ENCODE data around the gene C1QL4.
"Not testable (repeated sequence)": the region's sequence is repeated elsewhere in the genome, so short reads cannot be mapped to it uniquely, and the experiment has no call there.

Gene C1QL4

GRCh38 chr12:49332891-49333371 is 4.1 kb downstream of the C1QL4 start:
- no peak for DNase-seq

DNA sequence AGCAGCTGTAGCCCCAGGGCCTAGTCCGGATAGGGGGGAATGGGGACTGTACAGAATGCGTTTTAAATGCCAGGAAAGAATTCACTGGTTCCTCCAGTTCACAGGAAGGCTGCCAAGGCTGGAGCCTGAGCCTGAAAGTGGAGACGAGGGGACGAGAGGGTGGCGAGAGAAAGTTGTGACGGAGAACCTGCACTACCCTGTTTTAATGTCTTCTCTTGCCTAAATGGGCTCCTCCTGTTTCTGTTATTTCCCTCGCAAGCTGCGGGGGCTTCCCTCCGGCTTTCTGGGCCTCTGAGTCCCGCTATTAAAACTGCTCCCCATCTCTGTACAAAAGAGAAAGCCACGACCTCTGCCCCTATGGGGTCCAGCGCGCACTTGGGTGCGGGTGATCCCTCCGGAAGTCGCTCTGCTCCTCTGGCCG is 4.5 kb downstream of the C1QL4 start:
- no peak for DNase-seq

DNA sequence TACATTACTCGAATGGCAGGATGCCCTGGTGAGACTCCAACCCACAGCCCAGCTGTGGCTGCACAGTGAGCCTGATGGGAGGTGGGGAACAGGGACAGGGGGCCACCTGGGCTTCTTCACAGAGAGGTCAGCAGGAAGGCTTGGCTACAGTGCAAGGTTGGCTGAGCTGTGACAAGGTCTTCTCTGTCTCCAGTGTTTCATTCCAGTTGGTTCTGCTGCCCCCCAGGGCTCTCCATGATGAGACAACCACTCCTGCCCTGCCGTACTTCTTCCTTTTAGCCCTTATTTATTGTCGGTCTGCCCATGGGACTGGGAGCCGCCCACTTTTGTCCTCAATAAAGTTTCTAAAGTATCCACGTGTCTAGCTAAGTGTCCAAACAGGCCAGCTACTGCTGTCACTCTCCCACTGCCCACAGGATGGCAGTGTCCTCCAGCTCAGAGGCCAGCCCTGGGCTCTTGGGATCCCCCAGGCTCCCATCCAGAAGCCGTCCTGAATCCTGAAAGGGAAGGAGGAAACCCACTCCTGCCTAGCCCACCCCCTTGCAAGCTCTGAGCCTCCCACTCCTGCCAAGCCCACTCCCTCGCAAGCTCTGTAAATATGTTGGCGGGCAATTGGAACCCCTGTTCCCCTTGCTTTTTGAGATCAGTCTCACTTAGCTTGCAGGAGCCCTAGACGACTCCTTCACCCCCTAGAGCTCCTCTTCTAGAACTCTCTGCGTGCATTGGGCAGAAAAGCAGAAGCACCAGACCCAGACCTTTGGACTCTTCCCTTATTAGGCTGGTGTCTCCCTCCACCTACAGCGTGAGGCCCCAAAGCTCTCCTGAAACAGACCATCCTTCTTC is 5.4 kb downstream of the C1QL4 start:
- no peak for DNase-seq

DNA sequence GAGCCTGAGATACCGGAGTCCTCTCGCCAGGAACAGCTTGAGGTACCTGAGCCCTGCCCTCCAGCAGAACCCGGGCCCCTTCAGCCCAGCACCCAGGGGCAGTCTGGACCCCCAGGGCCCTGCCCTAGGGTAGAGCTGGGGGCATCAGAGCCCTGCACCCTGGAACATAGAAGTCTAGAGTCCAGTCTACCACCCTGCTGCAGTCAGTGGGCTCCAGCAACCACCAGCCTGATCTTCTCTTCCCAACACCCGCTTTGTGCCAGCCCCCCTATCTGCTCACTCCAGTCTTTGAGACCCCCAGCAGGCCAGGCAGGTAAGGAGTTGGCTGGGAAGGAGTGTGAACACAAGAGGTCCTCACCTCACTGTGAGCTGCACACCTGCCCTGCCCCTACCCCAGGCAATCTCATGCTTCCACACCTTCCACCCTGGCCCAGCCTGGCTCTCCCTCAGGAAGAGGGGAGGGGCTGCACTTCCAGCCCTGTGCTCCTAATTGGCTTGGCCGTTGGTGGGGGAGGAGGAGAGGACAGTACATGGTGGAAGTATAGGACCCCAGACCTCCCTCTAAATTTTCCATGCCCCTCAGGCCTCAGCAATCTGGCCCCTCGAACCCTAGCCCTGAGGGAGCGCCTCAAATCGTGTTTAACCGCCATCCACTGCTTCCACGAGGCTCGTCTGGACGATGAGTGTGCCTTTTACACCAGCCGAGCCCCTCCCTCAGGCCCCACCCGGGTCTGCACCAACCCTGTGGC is 6.2 kb downstream of the C1QL4 start:
- no peak for DNase-seq

DNA sequence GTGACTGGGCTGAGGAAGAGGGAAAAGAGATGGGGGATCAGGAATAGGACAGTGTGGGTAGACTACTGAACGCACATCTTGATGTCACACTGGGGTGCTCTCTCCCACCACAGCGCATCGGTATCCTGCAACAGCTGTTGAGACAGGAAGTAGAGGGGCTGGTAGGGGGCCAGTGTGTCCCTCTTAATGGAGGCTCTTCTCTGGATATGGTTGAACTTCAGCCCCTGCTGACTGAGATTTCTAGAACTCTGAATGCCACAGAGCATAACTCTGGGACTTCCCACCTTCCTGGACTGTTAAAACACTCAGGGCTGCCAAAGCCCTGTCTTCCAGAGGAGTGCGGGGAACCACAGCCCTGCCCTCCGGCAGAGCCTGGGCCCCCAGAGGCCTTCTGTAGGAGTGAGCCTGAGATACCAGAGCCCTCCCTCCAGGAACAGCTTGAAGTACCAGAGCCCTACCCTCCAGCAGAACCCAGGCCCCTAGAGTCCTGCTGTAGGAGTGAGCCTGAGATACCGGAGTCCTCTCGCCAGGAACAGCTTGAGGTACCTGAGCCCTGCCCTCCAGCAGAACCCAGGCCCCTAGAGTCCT is 6.9 kb downstream of the C1QL4 start:
- DNase-seq: no peak

- no peak for DNase-seq
These were observed 8.2 kb downstream of the C1QL4 start for GRCh38 chr12:49328816-49329215.

DNA sequence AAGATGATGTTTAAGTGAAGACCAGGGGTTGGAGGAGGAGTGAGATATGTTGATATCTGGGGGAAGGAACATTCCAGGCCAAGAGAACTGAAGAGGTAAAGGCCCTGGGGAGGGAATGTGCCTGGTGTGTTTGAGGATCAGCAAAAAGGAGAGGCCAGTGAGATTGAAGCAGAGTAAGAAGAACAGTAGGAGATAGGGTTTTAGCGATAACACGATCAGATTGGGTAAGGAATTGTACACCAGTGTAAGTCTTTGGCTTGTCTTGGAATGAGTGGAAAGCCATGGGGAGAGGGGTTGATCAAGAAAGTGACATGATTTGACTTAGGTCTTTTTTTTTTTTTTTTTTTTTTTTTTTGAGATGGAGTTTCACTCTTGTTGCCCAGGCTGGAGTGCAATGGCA is 9.1 kb downstream of the C1QL4 start:
- DNase-seq: no peak

DNA sequence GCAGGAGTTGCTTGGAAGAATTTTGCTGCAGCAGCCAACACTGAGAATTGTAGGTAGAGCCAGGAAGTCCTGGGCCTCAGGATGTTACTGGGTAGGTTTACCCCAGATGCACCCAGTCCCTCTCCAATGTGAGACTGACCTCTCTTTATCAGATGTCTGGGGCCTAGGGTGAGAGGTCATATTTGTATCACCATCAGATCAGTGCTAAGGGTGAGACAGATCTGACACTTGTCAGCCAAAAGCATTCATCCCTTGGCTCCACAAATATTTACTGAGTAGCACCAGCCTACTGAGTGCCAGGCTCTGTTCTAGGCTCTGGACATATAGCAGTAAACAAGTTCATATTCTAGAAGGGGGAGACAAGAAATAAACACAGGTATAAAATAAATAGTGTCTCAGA is 9.6 kb downstream of the C1QL4 start:
- no peak for DNase-seq

- DNase-seq: no peak
These were observed 11.4 kb downstream of the C1QL4 start for GRCh38 chr12:49325606-49326005.

DNA sequence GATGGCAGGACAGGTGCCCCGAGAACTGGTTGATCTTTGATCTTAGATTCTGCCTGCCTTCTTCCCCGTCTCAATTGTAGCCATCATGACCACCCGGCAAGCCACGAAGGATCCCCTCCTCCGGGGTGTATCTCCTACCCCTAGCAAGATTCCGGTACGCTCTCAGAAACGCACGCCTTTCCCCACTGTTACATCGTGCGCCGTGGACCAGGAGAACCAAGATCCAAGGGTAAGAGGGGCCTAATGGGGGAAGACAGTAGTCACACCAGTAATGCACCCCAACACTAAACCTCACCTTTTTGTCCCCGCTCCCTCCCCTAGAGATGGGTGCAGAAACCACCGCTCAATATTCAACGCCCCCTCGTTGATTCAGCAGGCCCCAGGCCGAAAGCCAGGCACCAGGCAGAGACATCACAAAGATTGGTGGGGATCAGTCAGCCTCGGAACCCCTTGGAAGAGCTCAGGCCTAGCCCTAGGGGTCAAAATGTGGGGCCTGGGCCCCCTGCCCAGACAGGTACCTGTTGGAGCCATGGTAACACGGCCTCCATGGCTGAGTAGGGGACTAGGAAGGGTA is 13.4 kb downstream of the C1QL4 start:
- DNase-seq: no peak

- DNase-seq: peak; percentile 88 to 95 (median 94)
These were observed 14.1 kb downstream of the C1QL4 start, which contains the start of gene TROAP for GRCh38 chr12:49322708-49323523. TROAP (plus strand) TSS chr12:49323255; CDS start chr12:49323609, 354 bp downstream.

GRCh38 chr12:49322367-49322707 is 14.7 kb downstream of the C1QL4 start:
- DNase-seq: no peak

DNA sequence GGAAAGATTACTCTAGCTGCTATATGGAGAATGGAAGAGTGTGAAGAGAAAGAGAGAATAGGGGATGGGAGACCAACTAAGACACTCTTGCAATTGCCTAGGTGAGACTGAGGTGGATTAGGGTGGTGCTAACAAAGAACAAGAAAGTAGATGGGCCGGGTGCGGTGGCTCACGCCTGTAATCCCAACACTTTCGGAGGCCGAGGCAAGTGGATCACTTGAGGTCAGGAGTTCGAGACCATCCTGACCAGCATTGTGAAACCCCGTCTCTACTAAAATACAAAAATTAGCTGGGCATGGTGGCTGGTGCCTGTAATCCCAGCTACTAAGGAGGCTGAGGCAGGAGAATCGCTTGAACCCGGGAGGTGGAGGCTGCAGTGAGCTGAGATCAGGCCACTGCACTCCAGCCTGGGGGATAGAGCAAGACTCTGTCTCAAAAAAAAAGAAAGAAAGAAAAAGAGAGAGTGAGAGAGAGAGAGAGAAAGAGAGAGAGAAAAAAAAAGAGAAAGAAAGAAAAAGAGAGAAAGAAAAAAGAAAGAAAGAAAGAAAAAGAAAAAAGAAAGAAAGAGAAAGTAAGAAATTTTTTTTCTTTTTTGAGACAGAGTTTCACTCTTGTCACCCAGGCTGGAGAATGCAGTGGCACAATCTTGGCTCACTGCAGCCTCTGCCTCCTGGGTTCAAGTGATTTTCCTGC is 16.4 kb downstream of the C1QL4 start:
- not testable (repeated sequence) for DNase-seq

- DNase-seq: not testable (repeated sequence)
These were observed 19.9 kb downstream of the C1QL4 start for GRCh38 chr12:49317118-49317517.

DNA sequence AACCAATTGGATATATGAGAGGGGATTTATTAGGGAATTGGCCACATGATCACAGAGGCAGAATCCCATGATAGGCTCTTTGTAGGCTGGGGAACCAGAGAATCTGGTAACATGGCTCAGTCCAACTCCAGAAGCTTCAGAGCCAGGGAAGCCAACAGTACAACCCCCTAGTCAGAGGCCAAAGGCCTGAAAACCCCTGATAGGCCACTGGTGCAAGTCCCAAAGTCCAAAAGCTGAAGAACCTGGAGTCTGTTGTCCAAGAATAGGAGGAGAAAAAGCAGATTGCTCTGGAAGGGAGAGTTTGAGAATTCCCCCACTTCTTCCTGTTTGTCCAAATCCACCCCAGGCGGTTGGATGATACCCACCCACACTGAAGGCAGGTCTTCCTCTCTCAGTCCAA is 22.2 kb downstream of the C1QL4 start:
- no peak for DNase-seq

DNA sequence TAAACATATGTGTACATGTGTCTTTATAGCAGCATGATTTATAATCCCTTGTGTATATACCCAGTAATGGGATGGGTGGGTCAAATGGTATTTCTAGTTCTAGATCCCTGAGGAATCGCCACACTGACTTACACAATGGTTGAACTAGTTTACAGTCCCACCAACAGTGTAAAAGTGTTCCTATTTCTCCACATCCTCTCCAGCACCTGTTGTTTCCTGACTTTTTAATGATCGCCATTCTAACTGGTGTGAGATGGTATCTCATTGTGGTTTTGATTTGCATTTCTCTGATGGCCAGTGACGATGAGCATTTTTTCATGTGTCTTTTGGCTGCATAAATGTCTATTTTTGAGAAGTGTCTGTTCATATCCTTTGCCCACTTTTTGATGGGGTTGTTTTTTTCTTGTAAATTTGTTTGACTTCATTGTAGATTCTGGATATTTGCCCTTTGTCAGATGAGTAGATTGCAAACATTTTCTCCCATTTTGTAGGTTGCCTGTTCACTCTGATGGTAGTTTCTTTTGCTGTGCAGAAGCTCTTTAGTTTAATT is 26.5 kb downstream of the C1QL4 start:
- not testable (repeated sequence) for DNase-seq

- DNase-seq: no peak
These were observed 27.6 kb downstream of the C1QL4 start for GRCh38 chr12:49309386-49309785.

DNA sequence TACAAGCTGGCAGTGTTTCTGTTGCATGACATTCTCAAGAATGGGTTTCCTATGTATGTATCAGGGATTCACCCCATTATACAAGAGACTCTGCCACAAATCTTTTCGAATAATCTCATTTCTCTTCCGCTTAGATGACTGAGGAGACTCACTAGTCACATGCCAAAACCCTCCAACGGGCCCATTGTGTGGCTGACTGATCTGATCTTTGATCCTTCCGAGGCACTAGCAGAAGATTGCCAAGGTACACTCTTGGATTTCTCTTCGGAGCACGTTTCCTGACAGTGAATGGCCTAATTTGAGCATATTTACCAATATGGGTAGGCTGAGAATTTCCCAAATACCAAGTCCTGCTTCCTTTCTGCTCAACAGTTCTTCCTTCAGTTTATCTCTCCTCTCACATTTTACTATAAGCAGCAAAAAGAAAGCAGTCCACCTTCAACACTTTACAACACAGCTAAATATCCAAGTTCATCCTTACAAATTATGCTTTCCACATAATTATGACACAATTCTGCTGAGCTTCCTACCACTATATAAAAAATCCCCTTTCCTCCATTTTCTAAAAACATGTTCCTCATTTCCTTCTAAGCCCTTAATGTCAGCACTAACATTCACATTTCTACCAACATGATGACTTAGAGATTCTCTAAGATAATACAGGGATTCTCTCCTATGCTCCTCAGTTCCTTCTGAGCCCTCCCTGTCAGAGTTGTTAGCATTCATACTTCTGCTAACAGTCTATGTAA is 31.1 kb downstream of the C1QL4 start:
- no peak for DNase-seq

GRCh38 chr12:49304161-49304560 is 32.8 kb downstream of the C1QL4 start:
- no peak for DNase-seq

DNA sequence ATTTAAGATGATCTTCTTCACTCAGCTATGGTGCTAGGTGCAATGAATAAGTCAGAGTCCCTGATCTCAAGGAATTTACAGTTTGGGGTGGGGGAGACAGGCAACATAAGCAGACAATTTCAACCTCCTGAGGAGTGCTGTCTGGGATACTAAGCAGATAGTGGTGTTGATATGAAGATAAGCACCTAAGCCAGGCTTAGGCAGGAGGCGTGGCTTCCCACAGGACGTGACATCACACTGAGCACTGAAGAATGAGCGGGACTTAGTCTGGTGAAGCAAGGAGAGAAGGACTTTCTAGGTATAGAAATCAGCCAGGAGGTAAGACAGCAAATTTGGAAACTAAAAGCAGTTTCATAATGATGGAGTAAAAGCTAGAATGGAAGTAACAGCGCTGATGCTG is 35.2 kb downstream of the C1QL4 start:
- no peak for DNase-seq

DNA sequence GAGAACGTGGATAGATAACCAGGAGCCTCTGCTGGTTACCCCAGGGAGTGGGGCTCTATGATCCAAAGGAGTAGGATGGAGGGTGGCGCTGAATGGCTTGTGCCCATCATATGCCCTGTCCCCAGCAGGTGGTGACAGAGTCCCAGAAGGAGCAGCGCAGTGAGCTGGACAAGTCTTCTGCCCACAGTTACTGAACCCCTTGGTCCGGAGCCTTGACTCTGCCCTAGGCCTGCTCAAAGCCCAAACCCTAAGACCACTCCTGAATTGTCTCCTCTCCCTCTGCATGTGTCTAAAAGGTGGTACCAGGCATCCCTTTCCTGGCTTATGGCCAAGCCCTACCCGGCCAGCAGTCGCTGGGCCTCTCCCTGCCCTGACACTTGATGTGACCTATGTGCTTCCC is 38.8 kb downstream of the C1QL4 start:
- no peak for DNase-seq
